GM18499 (cell line): ENCODE results near the gene ACSF3.

Experiments used
- ATAC-seq: cut with Tn5 transposase; IDR thresholded peaks from one replicate; pipeline ENCODE4 v1.9.1; 2021; ENCODE audit warnings: moderate number of reproducible peaks; ENCODE audit not compliant: insufficient read depth, unreplicated experiment

The ACSF3 gene

GRCh38 chr16:89193576-89194293 is 100.1 kb downstream of the ACSF3 start:
- ATAC-seq = no peak

- no peak for ATAC-seq
These were observed 101.0 kb downstream of the ACSF3 start for GRCh38 chr16:89194340-89195311.

- ATAC-seq = no peak
These were observed 102.0 kb downstream of the ACSF3 start for GRCh38 chr16:89195521-89196171.

- ATAC-seq = no peak
These were observed 103.5 kb downstream of the ACSF3 start for GRCh38 chr16:89197033-89197632.

DNA sequence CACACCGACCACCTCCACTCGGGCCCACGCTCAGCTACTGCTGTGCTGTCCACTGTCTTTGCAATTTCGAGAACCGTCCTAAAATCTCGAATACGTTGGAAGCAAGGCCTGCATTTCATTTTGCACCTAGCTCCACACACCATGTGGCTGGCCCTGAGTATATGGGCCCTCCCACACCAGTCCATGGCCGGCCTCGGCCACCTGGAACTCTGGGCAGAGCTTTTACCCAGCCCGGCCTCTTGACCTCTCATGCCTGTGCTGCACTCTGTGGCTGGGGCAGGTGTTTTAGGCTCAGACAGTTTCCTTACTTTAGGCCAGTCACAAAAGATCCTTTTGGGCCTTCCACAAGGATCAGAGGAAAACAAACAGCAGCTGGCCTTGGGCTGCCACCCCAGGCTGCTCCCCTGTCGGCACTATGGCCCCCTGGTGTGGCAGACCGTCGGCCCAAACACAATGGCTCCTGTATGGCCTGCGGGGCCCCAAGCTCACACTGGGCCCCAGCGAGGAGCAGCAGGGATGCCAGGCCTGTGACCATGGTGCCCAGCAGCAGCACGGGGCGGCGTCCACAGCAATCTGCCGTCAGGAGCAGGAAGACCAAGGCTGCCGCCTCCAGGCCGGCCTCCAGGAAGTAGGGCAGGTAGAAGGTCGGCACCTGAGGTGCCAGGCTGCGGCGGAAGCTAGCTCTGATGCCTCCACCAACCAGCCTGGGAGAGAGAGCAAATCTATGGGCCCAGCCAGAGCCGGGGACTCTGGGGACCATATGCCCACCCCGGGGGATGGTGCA is 104.2 kb downstream of the ACSF3 start:
- ATAC-seq = no peak

GRCh38 chr16:89198417-89199240 is 105.0 kb downstream of the ACSF3 start:
- ATAC-seq = no peak

DNA sequence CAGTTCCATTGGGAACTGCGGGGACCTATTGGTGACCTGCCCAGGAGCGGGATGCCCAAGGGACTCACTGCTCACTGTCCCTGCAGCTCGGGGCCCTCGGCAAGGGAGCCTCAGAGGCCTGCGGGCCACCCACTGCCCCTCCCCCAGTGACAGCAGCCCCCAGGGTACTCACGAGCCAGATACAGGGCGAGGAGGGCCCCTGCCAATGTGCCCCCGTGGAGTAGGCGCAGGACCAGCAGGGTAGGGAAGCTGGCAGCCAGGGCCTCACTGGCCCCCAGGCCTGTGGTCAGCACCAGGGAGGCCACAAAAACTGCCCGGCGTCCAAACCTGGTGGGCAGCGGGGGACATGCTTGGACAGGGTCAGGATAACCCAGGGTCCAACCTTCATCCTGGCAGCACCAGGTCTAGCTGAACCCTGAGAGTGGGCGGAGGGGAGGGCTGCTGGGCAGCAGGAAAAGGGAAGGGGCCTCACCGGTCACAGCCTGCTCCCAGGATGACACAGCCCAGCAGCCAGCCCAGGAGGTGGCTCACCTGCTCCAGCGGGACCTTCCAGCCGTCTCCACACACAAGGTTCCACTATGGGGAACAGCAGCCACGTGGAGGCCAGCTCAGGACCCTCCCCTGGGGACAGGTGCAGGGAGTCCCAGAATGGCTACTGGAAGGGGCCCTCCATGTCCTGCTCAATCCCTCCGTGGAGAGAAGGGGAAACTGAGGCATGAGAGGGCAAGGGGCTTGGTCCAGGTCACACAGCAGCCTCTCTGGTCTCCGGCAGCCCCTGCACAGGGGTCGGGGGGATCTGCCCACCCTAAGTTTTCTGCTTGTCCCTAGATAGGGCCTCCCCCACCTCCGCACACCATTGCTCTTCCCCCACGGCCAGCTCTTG is 105.8 kb downstream of the ACSF3 start:
- ATAC-seq = no peak

GRCh38 chr16:89200124-89200849 is 106.6 kb downstream of the ACSF3 start, which contains the start of gene SLC22A31:
Gene SLC22A31, minus strand, starts transcription at chr16:89200537. Its CDS starts 36 bp downstream, at chr16:89200501.
- no peak for ATAC-seq

DNA sequence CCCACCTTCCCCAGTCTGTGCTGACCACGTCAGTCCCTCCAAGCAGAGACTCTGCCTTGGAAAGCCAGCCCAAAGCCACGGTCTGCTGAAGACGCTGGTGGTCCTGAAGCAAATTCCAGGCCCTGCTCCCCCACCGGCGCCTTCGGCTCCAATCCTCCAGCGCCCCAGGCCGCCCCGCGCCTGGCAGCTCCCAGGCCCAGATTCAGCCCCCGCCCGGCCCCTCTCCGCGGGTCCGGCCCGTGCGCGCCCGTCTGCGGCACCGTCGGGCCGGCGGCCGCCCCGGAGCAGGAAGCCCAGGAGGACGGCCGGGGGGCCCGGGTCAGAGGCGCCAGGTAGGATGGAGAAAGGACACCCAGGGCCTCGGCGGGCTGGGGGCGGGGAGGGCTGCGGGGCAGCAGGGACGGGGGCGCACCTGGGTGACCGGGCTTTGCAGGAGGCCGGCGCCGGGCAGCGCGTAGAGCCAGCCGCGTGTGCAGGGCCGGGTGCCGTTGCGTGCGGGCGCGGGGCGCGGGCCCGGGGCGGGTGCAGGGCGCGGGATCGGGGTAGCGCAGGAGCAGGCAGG is 107.3 kb downstream of the ACSF3 start:
- no peak for ATAC-seq

GRCh38 chr16:89201439-89202377 is 108.1 kb downstream of the ACSF3 start:
- no peak for ATAC-seq

- no peak for ATAC-seq
These were observed 109.0 kb downstream of the ACSF3 start for GRCh38 chr16:89202422-89203215.
